ENCODE measurements around the gene PTPRN2. TPM values are rescaled to one million over a fixed set of nuclear protein-coding genes. Genes with fewer than 3 reads are reported as not detected.

Gene PTPRN2
- total RNA-seq, 1 donor from 2014 or later, result 11.4 TPM

DNA sequence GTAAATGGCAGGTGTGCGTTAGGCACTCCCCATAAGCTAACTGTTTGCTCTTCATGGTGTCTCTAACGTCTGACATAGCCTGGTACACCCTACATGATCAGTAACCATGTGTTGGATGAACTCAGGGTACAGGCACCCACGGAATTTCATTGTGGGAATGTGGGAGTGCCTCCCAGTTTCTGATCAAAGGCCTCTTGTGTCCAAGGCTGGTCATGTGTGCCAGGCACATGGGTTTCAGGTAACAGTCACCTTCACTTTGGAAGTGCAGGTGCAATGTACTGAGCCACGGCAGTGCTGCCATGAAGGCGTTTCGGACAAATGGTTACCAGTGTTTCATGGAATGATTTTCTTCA, 952.5 kb downstream of the PTPRN2 start:
- Mint-ChIP-seq H3K4me3 (ENCODE audit: low read depth) (no peak overlapping the region), H3K27ac (no peak overlapping the region), H3K9me3 (ENCODE audit: low read depth) (peaks cover 9% of the 10 kb centered on the region), H3K4me1 (ENCODE audit: low read depth) (no peaks in the 10 kb centered on the region), H3K36me3 (ENCODE audit: insufficient read depth) (peaks cover under 1% of the 10 kb centered on the region), H3K27me3 (peaks cover 51% of the 10 kb centered on the region)
- TF ChIP-seq, protein P1, sequence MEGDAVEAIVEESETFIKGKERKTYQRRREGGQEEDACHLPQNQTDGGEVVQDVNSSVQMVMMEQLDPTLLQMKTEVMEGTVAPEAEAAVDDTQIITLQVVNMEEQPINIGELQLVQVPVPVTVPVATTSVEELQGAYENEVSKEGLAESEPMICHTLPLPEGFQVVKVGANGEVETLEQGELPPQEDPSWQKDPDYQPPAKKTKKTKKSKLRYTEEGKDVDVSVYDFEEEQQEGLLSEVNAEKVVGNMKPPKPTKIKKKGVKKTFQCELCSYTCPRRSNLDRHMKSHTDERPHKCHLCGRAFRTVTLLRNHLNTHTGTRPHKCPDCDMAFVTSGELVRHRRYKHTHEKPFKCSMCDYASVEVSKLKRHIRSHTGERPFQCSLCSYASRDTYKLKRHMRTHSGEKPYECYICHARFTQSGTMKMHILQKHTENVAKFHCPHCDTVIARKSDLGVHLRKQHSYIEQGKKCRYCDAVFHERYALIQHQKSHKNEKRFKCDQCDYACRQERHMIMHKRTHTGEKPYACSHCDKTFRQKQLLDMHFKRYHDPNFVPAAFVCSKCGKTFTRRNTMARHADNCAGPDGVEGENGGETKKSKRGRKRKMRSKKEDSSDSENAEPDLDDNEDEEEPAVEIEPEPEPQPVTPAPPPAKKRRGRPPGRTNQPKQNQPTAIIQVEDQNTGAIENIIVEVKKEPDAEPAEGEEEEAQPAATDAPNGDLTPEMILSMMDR (IDR thresholded peaks at IDR 0.05; ENCODE audit: unreplicated experiment), result no peak
- no peak for DNase-seq (ENCODE audit: low spot score, unreplicated experiment)

DNA sequence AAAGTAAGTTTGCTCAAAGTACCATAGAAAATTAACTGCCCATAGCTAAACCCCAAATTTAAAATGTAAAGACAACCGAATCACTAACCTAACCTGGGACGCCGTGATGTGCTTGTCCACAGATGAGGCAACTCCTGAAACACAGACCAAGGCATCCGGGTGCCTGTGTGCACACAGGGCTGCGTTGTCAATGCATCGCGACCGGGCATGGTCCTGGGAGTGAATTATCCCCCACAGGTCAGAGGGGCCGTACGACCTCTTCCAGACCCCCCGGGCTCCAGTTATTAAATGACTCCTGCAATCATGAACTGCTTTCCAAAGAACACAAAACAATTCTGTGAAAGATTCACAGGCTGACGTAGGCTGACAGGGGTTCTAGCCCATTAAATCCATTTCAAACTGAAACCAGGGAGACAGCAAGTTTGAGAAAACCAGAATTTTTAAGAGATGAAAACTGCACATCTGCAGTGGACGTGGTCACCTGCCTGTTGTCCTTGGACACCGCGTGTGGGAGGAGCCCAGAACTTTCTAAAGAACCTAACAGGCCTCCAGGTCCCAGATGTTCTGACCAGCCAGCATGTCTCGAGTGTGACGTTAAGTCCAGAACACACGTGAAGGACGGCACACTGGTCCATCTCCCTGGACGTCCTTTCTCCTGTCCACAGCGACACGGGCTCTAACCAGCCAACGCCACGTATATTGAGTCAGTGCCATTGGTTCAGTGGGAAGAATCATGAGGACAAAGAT, 953.0 kb downstream of the PTPRN2 start:
- peaks cover 54% of the 10 kb centered on the region for H3K27me3 Mint-ChIP-seq
- no peaks in the 10 kb centered on the region for H3K36me3 Mint-ChIP-seq (ENCODE audit: insufficient read depth)
- TF ChIP-seq, protein P1 (IDR thresholded peaks at IDR 0.05; ENCODE audit: unreplicated experiment), result no peak
- H3K27ac Mint-ChIP-seq, result no peak overlapping the region
- peaks cover 4% of the 10 kb centered on the region for H3K9me3 Mint-ChIP-seq (ENCODE audit: low read depth)
- H3K4me1 Mint-ChIP-seq (ENCODE audit: low read depth), result no peaks in the 10 kb centered on the region
- DNase-seq (ENCODE audit: low spot score, unreplicated experiment), result no peak
- no peak overlapping the region for H3K4me3 Mint-ChIP-seq (ENCODE audit: low read depth)

GRCh38 chr7:157633465-157634185, 954.0 kb downstream of the PTPRN2 start:
- Mint-ChIP-seq H3K9me3 (ENCODE audit: low read depth) (no peaks in the 10 kb centered on the region), H3K4me1 (ENCODE audit: low read depth) (no peaks in the 10 kb centered on the region), H3K27ac (no peak overlapping the region), H3K4me3 (ENCODE audit: low read depth) (no peak overlapping the region), H3K27me3 (peaks cover 60% of the 10 kb centered on the region), H3K36me3 (ENCODE audit: insufficient read depth) (no peaks in the 10 kb centered on the region)
- no peak for DNase-seq (ENCODE audit: low spot score, unreplicated experiment)
- TF ChIP-seq, protein P1 (IDR thresholded peaks at IDR 0.05; ENCODE audit: unreplicated experiment), result no peak

DNA sequence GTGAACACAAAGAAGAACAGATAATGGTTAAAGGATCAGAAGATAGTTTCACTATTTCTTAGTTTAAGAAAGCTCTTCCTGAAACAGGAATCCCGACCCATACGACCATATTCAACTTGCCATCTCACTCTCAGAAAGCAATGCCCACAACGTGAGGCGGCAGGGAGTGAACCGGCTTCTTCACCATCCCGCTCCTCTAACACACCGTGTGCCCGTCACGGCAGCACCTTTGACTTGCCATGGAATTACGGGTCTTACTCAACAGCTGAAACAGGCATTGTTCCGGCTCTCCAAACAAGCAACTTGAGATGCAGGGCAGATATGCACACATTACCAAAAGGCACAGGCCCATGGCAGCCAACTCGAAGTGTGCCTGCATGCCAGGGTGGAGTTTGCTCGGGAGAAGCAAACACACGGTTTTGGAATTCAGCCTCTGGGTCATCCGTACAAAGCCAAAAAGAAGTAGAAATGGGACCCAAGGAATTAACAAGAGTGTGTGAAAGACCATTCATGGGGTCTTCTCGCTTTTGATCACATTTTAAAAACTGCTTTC, 957.2 kb downstream of the PTPRN2 start:
- TF ChIP-seq, protein P1 (IDR thresholded peaks at IDR 0.05; ENCODE audit: unreplicated experiment), result no peak
- no peaks in the 10 kb centered on the region for H3K36me3 Mint-ChIP-seq (ENCODE audit: insufficient read depth)
- no peak overlapping the region for H3K4me3 Mint-ChIP-seq (ENCODE audit: low read depth)
- no peak overlapping the region for H3K27ac Mint-ChIP-seq
- no peaks in the 10 kb centered on the region for H3K4me1 Mint-ChIP-seq (ENCODE audit: low read depth)
- no peaks in the 10 kb centered on the region for H3K9me3 Mint-ChIP-seq (ENCODE audit: low read depth)
- no peak for DNase-seq (ENCODE audit: low spot score, unreplicated experiment)
- peaks cover 61% of the 10 kb centered on the region for H3K27me3 Mint-ChIP-seq

- no peaks in the 10 kb centered on the region for H3K36me3 Mint-ChIP-seq (ENCODE audit: insufficient read depth)
- no peak overlapping the region for H3K4me3 Mint-ChIP-seq (ENCODE audit: low read depth)
- peaks cover 47% of the 10 kb centered on the region for H3K27me3 Mint-ChIP-seq
Observed at GRCh38 chr7:157628456-157628855, 959.2 kb downstream of the PTPRN2 start.

More at GRCh38 chr7:157628456-157628855, 959.2 kb downstream of the PTPRN2 start:
- Mint-ChIP-seq H3K27ac (no peak overlapping the region), H3K9me3 (ENCODE audit: low read depth) (no peaks in the 10 kb centered on the region), H3K4me1 (ENCODE audit: low read depth) (no peaks in the 10 kb centered on the region)
- TF ChIP-seq, protein P1 (IDR thresholded peaks at IDR 0.05; ENCODE audit: unreplicated experiment), result no peak
- DNase-seq (ENCODE audit: low spot score, unreplicated experiment), result no peak
